ENCODE data around the gene IGFBP5.

The IGFBP5 gene

GRCh38 chr2:216633616-216634369 is 61.6 kb downstream of the IGFBP5 start:
- TF ChIP-seq CTCF (IDR thresholded peaks at IDR 0.05) = no peak
- H3K27ac ChIP-seq = peak overlapping the region in 1 of 2 donors; percentile 89
- no peak for DNase-seq (ENCODE audit: low spot score)
- peak overlapping the region; percentile 89 for H3K4me3 ChIP-seq

- no peak for DNase-seq (ENCODE audit: low spot score)
- peak within 1 kb of the TSS; percentile 56 to 89 for H3K27ac ChIP-seq
- TF ChIP-seq CTCF (IDR thresholded peaks at IDR 0.05) = no peak
- peak within 1 kb of the TSS; percentile 89 for H3K4me3 ChIP-seq
These were observed 62.3 kb downstream of the IGFBP5 start, which contains the start of gene IGFBP2 for GRCh38 chr2:216632952-216633615. Gene IGFBP2 (plus strand): TSS chr2:216633420. CDS start chr2:216633524, 104 bp downstream.

- no peak for DNase-seq (ENCODE audit: low spot score)
- Histone ChIP-seq H3K27ac (peak overlapping the region; percentile 56 to 89), H3K4me3 (peak overlapping the region; percentile 89)
- TF ChIP-seq CTCF (IDR thresholded peaks at IDR 0.05) = no peak
These were observed 62.9 kb downstream of the IGFBP5 start for GRCh38 chr2:216632346-216632951.

- H3K27ac ChIP-seq = no peak overlapping the region
- DNase-seq (ENCODE audit: low spot score) = no peak
- TF ChIP-seq CTCF (IDR thresholded peaks at IDR 0.05) = no peak
- no peak overlapping the region for H3K4me3 ChIP-seq
These were observed 65.6 kb downstream of the IGFBP5 start for GRCh38 chr2:216629784-216630183.

- Histone ChIP-seq H3K27ac (no peak overlapping the region), H3K4me3 (no peak overlapping the region)
- no peak for DNase-seq (ENCODE audit: low spot score)
- TF ChIP-seq CTCF (IDR thresholded peaks at IDR 0.05) = no peak
These were observed 68.5 kb downstream of the IGFBP5 start for GRCh38 chr2:216626875-216627245.

GRCh38 chr2:216626168-216626874 is 69.0 kb downstream of the IGFBP5 start:
- no peak for TF ChIP-seq CTCF (IDR thresholded peaks at IDR 0.05)

More at GRCh38 chr2:216626168-216626874, 69.0 kb downstream of the IGFBP5 start:
- no peak overlapping the region for H3K4me3 ChIP-seq
- no peak for DNase-seq (ENCODE audit: low spot score)
- no peak overlapping the region for H3K27ac ChIP-seq
